Endothelial cell of umbilical vein (primary cell): ENCODE data around the gene CD84. TPM values are rescaled to one million over a fixed set of nuclear protein-coding genes. Genes with fewer than 3 reads are reported as not detected.

Experiments
- BruUV-seq: library from RNA; stranded (reverse); fragments of 400-500 nt; replicated peaks from 2 replicates; lab custom pipeline; 2021; lab: Mats Ljungman, UMichigan
- CTCF ChIA-PET: fragments of 300-600, 350-600 bp; sonication (Branson Sonifier 250); formaldehyde crosslinking; loops from one replicate; lab custom pipeline; 2021; ENCODE audit warnings: antibody characterized with exemption, inconsistent platforms; lab: Charles Lee
- POLR2A ChIA-PET: fragments of 300-600, 350-600 bp; sonication (Branson Sonifier 250); formaldehyde crosslinking; loops from one replicate; lab custom pipeline; 2021; ENCODE audit warnings: antibody characterized with exemption, inconsistent platforms; lab: Charles Lee
- DNase-seq: peaks from one replicate; pipeline ENCODE4 v3.0.0-alpha.2; 2011; ENCODE audit warnings: low read depth, low spot score
- FAIRE-seq: peaks from 2 replicates; lab custom pipeline; 2011; peaks lifted over from hg19 to GRCh38; lab: Jason Lieb, UNC
- H2AFZ ChIP-seq: 2 replicates; pipeline ENCODE4 v1.6.0; 2012; ENCODE audit warnings: low read depth, low read length, control low read depth, inconsistent platforms
- H3K27ac ChIP-seq: 2 replicates; pipeline ENCODE4 v1.5.1; 2011; ENCODE audit warnings: low read depth, mild to moderate bottlenecking, control low read depth, low read length, moderate library complexity; ENCODE audit not compliant: insufficient read depth
- H3K27me3 ChIP-seq, 2 experiments: 2 replicates each; pipeline versions ENCODE4 v1.6.0 to v1.6.1; 2011; ENCODE audit warnings: low read length in 2 of 2, mixed read lengths in 1 of 2; ENCODE audit not compliant: control insufficient read depth in 2 of 2, insufficient read depth in 2 of 2
- H3K36me3 ChIP-seq, 2 experiments: 2 replicates in 1 of 2; 3 replicates in 1 of 2; pipeline ENCODE4 v1.5.1; 2011; ENCODE audit warnings: low read length in 2 of 2, mild to moderate bottlenecking in 1 of 2, moderate library complexity in 1 of 2; ENCODE audit not compliant: control insufficient read depth in 2 of 2, insufficient read depth in 2 of 2; ENCODE audit errors: extremely low read depth in 1 of 2
- H3K4me1 ChIP-seq: 3 replicates; pipeline ENCODE4 v1.5.1; 2011; ENCODE audit warnings: mild to moderate bottlenecking, low read length; ENCODE audit not compliant: control insufficient read depth, insufficient read depth; ENCODE audit errors: extremely low read depth
- H3K4me2 ChIP-seq: 2 replicates; pipeline ENCODE4 v1.6.1; 2011; ENCODE audit warnings: low read length, control low read depth, mixed read lengths; ENCODE audit not compliant: insufficient read depth
- H3K4me3 ChIP-seq, 3 experiments: fragments of 200-600 bp in 1 of 3; sonication (generic), shearing (Covaris generic) in 1 of 3; replicated peaks in 1 of 3; 2 replicates each; pipeline ENCODE4 v1.5.1; 2011 to 2016; ENCODE audit warnings: control low read depth in 3 of 3, low read length in 3 of 3, mild to moderate bottlenecking in 2 of 3, inconsistent platforms in 1 of 3, low read depth in 1 of 3, moderate library complexity in 1 of 3; ENCODE audit not compliant: insufficient read depth in 1 of 3
- H3K79me2 ChIP-seq: 2 replicates; pipeline ENCODE4 v1.6.0; 2012; ENCODE audit warnings: low read length, inconsistent platforms; ENCODE audit not compliant: control insufficient read depth, insufficient read depth
- H3K9ac ChIP-seq: replicated peaks from 2 replicates; pipeline ENCODE3; 2011; ENCODE audit warnings: low read length, control low read depth; ENCODE audit not compliant: insufficient read depth; ENCODE audit errors: extremely low read depth
- H3K9me1 ChIP-seq: replicated peaks from 3 replicates; pipeline ENCODE4 v1.6.0; 2011; ENCODE audit warnings: mild to moderate bottlenecking, low read length; ENCODE audit not compliant: control insufficient read depth, insufficient read depth; ENCODE audit errors: extremely low read depth
- H3K9me3 ChIP-seq: replicated peaks from 2 replicates; pipeline ENCODE4 v1.5.1; 2012; ENCODE audit warnings: low read length, inconsistent platforms; ENCODE audit not compliant: control insufficient read depth, insufficient read depth
- H4K20me1 ChIP-seq: replicated peaks from 2 replicates; pipeline ENCODE3; 2011; ENCODE audit warnings: mild to moderate bottlenecking, low read length; ENCODE audit not compliant: control insufficient read depth, insufficient read depth; ENCODE audit errors: extremely low read depth
- CTCF ChIP-seq, 2 donors: IDR thresholded peaks; 1 replicate in 1 of 2; 2 replicates in 1 of 2; pipeline ENCODE4 v1.5.1; 2011; ENCODE audit warnings: low read length in 2 of 2, mild to moderate bottlenecking in 2 of 2, moderate library complexity in 2 of 2, control low read depth in 1 of 2, inconsistent platforms in 1 of 2, low read depth in 1 of 2; ENCODE audit not compliant: insufficient read depth in 1 of 2; ENCODE audit errors: extremely low read depth in 1 of 2
- EZH2 ChIP-seq: IDR thresholded peaks from 2 replicates; pipeline ENCODE4 v1.6.1; 2012; ENCODE audit warnings: borderline replicate concordance, low read depth, mild to moderate bottlenecking, moderate library complexity, low read length, inconsistent platforms; ENCODE audit not compliant: severe bottlenecking
- FOS ChIP-seq: IDR thresholded peaks from 2 replicates; pipeline ENCODE4 v1.6.1; 2011; ENCODE audit warnings: mild to moderate bottlenecking, low read length, moderate library complexity, borderline replicate concordance; ENCODE audit not compliant: insufficient read depth
- GATA2 ChIP-seq: IDR thresholded peaks from 2 replicates; pipeline ENCODE4 v1.7.0; 2011; ENCODE audit warnings: low read depth, mild to moderate bottlenecking, moderate library complexity, mixed read lengths, low read length; ENCODE audit not compliant: insufficient read length, insufficient read depth
- JUN ChIP-seq: IDR thresholded peaks from 2 replicates; pipeline ENCODE4 v1.6.1; 2011; ENCODE audit warnings: borderline replicate concordance, low read depth; ENCODE audit not compliant: insufficient read length, insufficient read depth
- MAX ChIP-seq: IDR thresholded peaks from 2 replicates; pipeline ENCODE4 v1.6.1; 2011; ENCODE audit not compliant: insufficient read depth, insufficient read length
- MYC ChIP-seq: IDR thresholded peaks from one replicate; pipeline ENCODE4 v1.6.1; 2011; ENCODE audit warnings: mild to moderate bottlenecking, low read depth, low read length
- POLR2A ChIP-seq: IDR thresholded peaks from 2 replicates; pipeline ENCODE4 v1.6.1; 2012; ENCODE audit warnings: low read depth, mild to moderate bottlenecking, control low read depth, low read length
- POLR2AphosphoS5 ChIP-seq: IDR thresholded peaks from 2 replicates; pipeline ENCODE4 v1.6.1; 2012; ENCODE audit warnings: low read depth, mild to moderate bottlenecking, control low read depth, low read length, moderate library complexity; ENCODE audit not compliant: insufficient read depth
- dilution Hi-C: fragments of 300-500 bp; cut with MboI; formaldehyde crosslinking; loops from one replicate; pipeline ENCODE4 v1.15.0; 2019; ENCODE audit warnings: low sequenced_read_pairs; ENCODE audit not compliant: extremely low pct_ligation_motif_present
- intact Hi-C: fragments of 100-400 bp; cut with micrococcal nuclease; formaldehyde crosslinking; loops from one replicate; pipeline ENCODE4 v1.10.0; 2022
- polyA plus RNA-seq, 4 experiments: library from polyadenylated mRNA; depleted of rRNA in 3 of 4; stranded (reverse) in 3 of 4; unstranded in 1 of 4; fragments of >200 nt; gene quantifications; 2 replicates each; pipeline versions ENCODE4 v1.2.1 to v1.2.3, GENCODE V29; 2011 to 2012; ENCODE audit warnings: missing spikeins in 1 of 4
- total RNA-seq: library from RNA; stranded (reverse); gene quantifications from 2 replicates; pipeline ENCODE4 v1.2.3, GENCODE V29; 2021

CD84 gene
- total and polyA plus RNA-seq, 2 donors (not counting 3 experiments of a cell fraction or from before 2014, with no cell fraction given): not detected

GRCh38 chr1:160570840-160571239 is 8.5 kb downstream of the CD84 start:
- no peak for DNase-seq
- no peak overlapping the region for H3K4me2 ChIP-seq
- no peak overlapping the region for H3K4me3 ChIP-seq
- ChIA-PET CTCF (no interaction called here), POLR2A (no interaction called here)
- H3K9me1 ChIP-seq: no peaks in the 10 kb centered on the region
- H3K36me3 ChIP-seq: no peaks in the 10 kb centered on the region
- no peaks in the 10 kb centered on the region for H3K27me3 ChIP-seq
- no peaks in the 10 kb centered on the region for H3K79me2 ChIP-seq
- TF ChIP-seq POLR2AphosphoS5 (no peak), GATA2 (no peak), CTCF (IDR thresholded peaks at IDR 0.05; ENCODE audit: extremely low read depth in 1 of 2, insufficient read depth in 1 of 2, low read depth in 1 of 2, low read length in 2 of 2) (no peak), FOS (no peak), MAX (no peak), EZH2 (no peak), JUN (no peak), POLR2A (no peak), MYC (no peak)
- no TSS peak for BruUV-seq
- no peak overlapping the region for H2AFZ ChIP-seq
- FAIRE-seq: no peak
- intact Hi-C loops: no loop called here
- H3K27ac ChIP-seq: no peak overlapping the region
- no peaks in the 10 kb centered on the region for H4K20me1 ChIP-seq
- H3K9me3 ChIP-seq: no peaks in the 10 kb centered on the region
- no peak overlapping the region for H3K9ac ChIP-seq
- dilution Hi-C loops: no loop called here
- no peaks in the 10 kb centered on the region for H3K4me1 ChIP-seq
